Small intestine (tissue), 7 donors: ENCODE results near the gene ALOX12. TPM values are rescaled to one million over a fixed set of nuclear protein-coding genes. Genes with fewer than 3 reads are reported as not detected.

ENCODE experiments used
- DNase-seq, 2 donors: peaks; one replicate each; pipeline versions ENCODE4 v3.0.0 to v3.0.0-alpha.2; 2013
- FAIRE-seq: peaks from 2 replicates; lab custom pipeline; 2012; peaks lifted over from hg19 to GRCh38; lab: Jason Lieb, UNC
- H3K27ac ChIP-seq, 3 donors: one replicate each; pipeline ENCODE4 v1.5.1; 2013; ENCODE audit warnings: low read length in 2 of 3, mild to moderate bottlenecking in 2 of 3, control low read depth in 1 of 3, inconsistent platforms in 1 of 3, low read depth in 1 of 3, moderate library complexity in 1 of 3
- H3K27me3 ChIP-seq, 3 donors: one replicate each; pipeline ENCODE4 v1.6.1; 2013; ENCODE audit warnings: low read length in 3 of 3, inconsistent platforms in 1 of 3; ENCODE audit not compliant: control insufficient read depth in 3 of 3, insufficient read depth in 3 of 3
- H3K36me3 ChIP-seq, 3 donors: one replicate each; pipeline ENCODE4 v1.6.1; 2013; ENCODE audit warnings: low read length in 3 of 3, inconsistent platforms in 1 of 3, low read depth in 1 of 3, mild to moderate bottlenecking in 1 of 3, moderate library complexity in 1 of 3; ENCODE audit not compliant: control insufficient read depth in 3 of 3, insufficient read depth in 2 of 3
- H3K4me1 ChIP-seq, 3 donors: one replicate each; pipeline ENCODE4 v1.6.1; 2013; ENCODE audit warnings: low read length in 2 of 3, inconsistent platforms in 1 of 3, low read depth in 1 of 3, mild to moderate bottlenecking in 1 of 3, moderate library complexity in 1 of 3; ENCODE audit not compliant: control insufficient read depth in 3 of 3, insufficient read depth in 2 of 3
- H3K4me3 ChIP-seq, 3 donors: one replicate each; pipeline ENCODE4 v1.5.1; 2013; ENCODE audit warnings: low read length in 3 of 3, control low read depth in 1 of 3, inconsistent platforms in 1 of 3, low read depth in 1 of 3, mild to moderate bottlenecking in 1 of 3, moderate library complexity in 1 of 3
- H3K9me3 ChIP-seq, 2 donors: one replicate each; pipeline ENCODE4 v1.6.1; 2013; ENCODE audit warnings: low read depth in 1 of 2, low read length in 1 of 2; ENCODE audit not compliant: control insufficient read depth in 2 of 2, insufficient read depth in 1 of 2
- WGBS, 3 donors: extraction: QIAGEN DNeasy Blood & Tissue Kit; methylation state at CpG; one replicate each; pipeline ENCODE4 v1.1.7; 2013; 5-methylcytosine and 5-hydroxymethylcytosine counted together
- polyA plus RNA-seq, 4 donors: library from polyadenylated mRNA; stranded (reverse) in 3 of 4; unstranded in 1 of 4; fragments of 200-250 nt in 3 of 4; fragments of 120-200 nt in 1 of 4; gene quantifications; one replicate each; pipeline versions ENCODE4 v1.2.1 to v1.2.3, GENCODE V29; 2013
- donor health status: healthy with polysubstance abuse.
- donor health status: control.
- donor health status: control.
- donor health status: Bipolar disorder and iron deficiency.
- donor health status: healthy.

ALOX12 gene
- polyA plus RNA-seq, 4 donors, result 0.04 to 1.2 TPM; not detected in 2

- DNase-seq (no peak), FAIRE-seq (no peak)
- 87 to 89% (median 88%) methylated on average over 9 of the region's 9 CpGs for WGBS, 3 donors
- Histone ChIP-seq H3K36me3 (peaks cover 4 to 24% (median 4%) of the 10 kb centered on the region in 3 donors), H3K4me3 (no peak overlapping the region), H3K27me3 (peaks cover 0 to 22% (median 0%) of the 10 kb centered on the region in 3 donors), H3K27ac (no peak overlapping the region), H3K4me1 (peaks cover 0 to 8% (median 3%) of the 10 kb centered on the region in 3 donors), H3K9me3 (no peaks in the 10 kb centered on the region)
These were observed 1.1 kb upstream of the ALOX12 start for GRCh38 chr17:6994666-6995256.

- H3K4me3 ChIP-seq, result no peak overlapping the region
- H3K9me3 ChIP-seq, result no peaks in the 10 kb centered on the region
- peaks cover 0 to 8% (median 3%) of the 10 kb centered on the region in 3 donors for H3K4me1 ChIP-seq
- FAIRE-seq (no peak), DNase-seq (no peak)
- WGBS, 3 donors, result 62 to 88% (median 82%) methylated on average over 42 to 58 of the region's 58 CpGs
- peaks cover 0 to 22% (median 0%) of the 10 kb centered on the region in 3 donors for H3K27me3 ChIP-seq
- H3K27ac ChIP-seq, result no peak overlapping the region
- H3K36me3 ChIP-seq, result peaks cover 7 to 36% (median 12%) of the 10 kb centered on the region in 3 donors
These were observed 585 bp downstream of the ALOX12 start for GRCh38 chr17:6996256-6997011.

- Histone ChIP-seq H3K36me3 (peaks cover 12 to 40% (median 15%) of the 10 kb centered on the region in 3 donors), H3K27ac (no peak overlapping the region), H3K9me3 (no peaks in the 10 kb centered on the region), H3K27me3 (peaks cover 0 to 22% (median 0%) of the 10 kb centered on the region in 3 donors), H3K4me3 (no peak overlapping the region), H3K4me1 (peaks cover 0 to 8% (median 3%) of the 10 kb centered on the region in 3 donors)
- FAIRE-seq (no peak), DNase-seq (no peak)
- WGBS, 3 donors, result 81 to 89% (median 82%) methylated on average over 8 of the region's 8 CpGs
These were observed 1.3 kb downstream of the ALOX12 start for GRCh38 chr17:6997171-6997570.

GRCh38 chr17:6998855-6999508 lies 3.1 kb downstream of the ALOX12 start:
- H3K9me3 ChIP-seq, result no peaks in the 10 kb centered on the region
- H3K4me3 ChIP-seq, result no peak overlapping the region
- DNase-seq (no peak), FAIRE-seq (no peak)
- 76 to 82% (median 76%) methylated on average over 11 of the region's 11 CpGs for WGBS, 3 donors
- peaks cover 12 to 50% (median 20%) of the 10 kb centered on the region in 3 donors for H3K36me3 ChIP-seq
- H3K27ac ChIP-seq, result no peak overlapping the region
- H3K27me3 ChIP-seq, result peaks cover 0 to 22% (median 0%) of the 10 kb centered on the region in 3 donors
- H3K4me1 ChIP-seq, result peaks cover 0 to 8% (median 3%) of the 10 kb centered on the region in 3 donors

GRCh38 chr17:7001318-7001961 lies 5.6 kb downstream of the ALOX12 start:
- DNase-seq (peak in 1 of 2 donors; percentile 63), FAIRE-seq (no peak)

GRCh38 chr17:7002288-7003047 lies 6.6 kb downstream of the ALOX12 start:
- no peak overlapping the region for H3K4me3 ChIP-seq
- no peaks in the 10 kb centered on the region for H3K9me3 ChIP-seq
- no peaks in the 10 kb centered on the region for H3K27me3 ChIP-seq
- H3K36me3 ChIP-seq, result peaks cover 10 to 57% (median 20%) of the 10 kb centered on the region in 3 donors
- DNase-seq (no peak), FAIRE-seq (no peak)
- WGBS, 3 donors, result 82 to 93% (median 87%) methylated on average over 6 of the region's 6 CpGs
- H3K27ac ChIP-seq, result no peak overlapping the region
- no peaks in the 10 kb centered on the region for H3K4me1 ChIP-seq

More at GRCh38 chr17:7001318-7001961, 5.6 kb downstream of the ALOX12 start:
- H3K36me3 ChIP-seq, result peaks cover 12 to 56% (median 20%) of the 10 kb centered on the region in 3 donors
- 70 to 85% (median 70%) methylated on average over 10 of the region's 10 CpGs for WGBS, 3 donors
- H3K4me1 ChIP-seq, result no peaks in the 10 kb centered on the region
- no peak overlapping the region for H3K4me3 ChIP-seq
- no peaks in the 10 kb centered on the region for H3K9me3 ChIP-seq
- H3K27ac ChIP-seq, result peak overlapping the region in 1 of 3 donors; percentile 61
- H3K27me3 ChIP-seq, result peaks cover 0 to 7% (median 0%) of the 10 kb centered on the region in 3 donors

- Histone ChIP-seq H3K27me3 (no peaks in the 10 kb centered on the region), H3K36me3 (peaks cover 10 to 55% (median 20%) of the 10 kb centered on the region in 3 donors), H3K4me3 (no peak overlapping the region), H3K9me3 (no peaks in the 10 kb centered on the region), H3K4me1 (no peaks in the 10 kb centered on the region), H3K27ac (no peak overlapping the region)
- WGBS, 3 donors, result 81 to 95% (median 91%) methylated on average over 2 of the region's 2 CpGs
- DNase-seq (no peak), FAIRE-seq (no peak)
These were observed 7.9 kb downstream of the ALOX12 start for GRCh38 chr17:7003745-7004144.
